GM21528 (cell line): ENCODE results near the gene AARS2.

ENCODE experiments used
- ATAC-seq: cut with Tn5 transposase; IDR thresholded peaks from one replicate; pipeline ENCODE4 v1.9.1; 2021; ENCODE audit warnings: mild to moderate bottlenecking, moderate library complexity; ENCODE audit not compliant: unreplicated experiment, low FRiP score

Gene AARS2

DNA sequence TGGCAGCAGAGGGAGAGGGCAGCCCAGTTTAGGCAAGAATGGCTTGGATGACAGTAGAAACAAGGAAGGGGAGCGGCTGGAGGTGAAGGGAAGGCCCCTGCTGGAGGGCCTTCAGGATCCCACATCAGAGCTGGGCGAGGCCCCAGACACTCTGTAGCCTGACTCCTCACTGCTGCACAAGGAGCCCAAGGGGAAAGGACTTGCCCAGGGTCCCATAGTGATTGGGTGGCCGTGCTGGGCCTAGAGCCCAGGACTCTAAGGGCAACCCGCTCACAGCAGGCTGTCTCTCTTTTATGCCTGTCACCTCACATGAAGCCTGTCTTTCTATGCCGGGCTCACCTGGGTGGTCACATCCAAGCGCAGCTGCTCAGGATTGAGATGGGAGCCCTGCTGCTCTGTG is 9.3 kb downstream of the AARS2 start:
- no peak for ATAC-seq

DNA sequence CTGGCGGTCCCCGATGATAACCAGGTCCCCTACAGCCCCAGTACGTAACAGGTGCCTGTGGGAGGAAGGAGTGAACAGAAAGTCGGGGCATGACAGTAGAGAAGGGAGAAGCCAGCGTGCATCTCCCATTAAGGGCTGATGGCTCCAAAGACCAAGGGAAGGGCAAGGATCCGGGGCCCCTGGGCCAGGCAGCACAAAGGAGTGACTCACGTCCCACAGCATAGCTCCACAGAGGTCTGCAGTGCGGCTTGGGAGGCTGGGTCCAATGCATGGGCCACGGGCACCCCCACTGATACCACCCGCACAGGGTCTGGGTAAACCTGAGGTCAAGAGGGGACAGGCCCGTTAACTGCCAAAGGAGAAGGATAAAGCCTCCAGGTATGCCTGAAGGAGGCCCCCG is 10.3 kb downstream of the AARS2 start:
- ATAC-seq = no peak

DNA sequence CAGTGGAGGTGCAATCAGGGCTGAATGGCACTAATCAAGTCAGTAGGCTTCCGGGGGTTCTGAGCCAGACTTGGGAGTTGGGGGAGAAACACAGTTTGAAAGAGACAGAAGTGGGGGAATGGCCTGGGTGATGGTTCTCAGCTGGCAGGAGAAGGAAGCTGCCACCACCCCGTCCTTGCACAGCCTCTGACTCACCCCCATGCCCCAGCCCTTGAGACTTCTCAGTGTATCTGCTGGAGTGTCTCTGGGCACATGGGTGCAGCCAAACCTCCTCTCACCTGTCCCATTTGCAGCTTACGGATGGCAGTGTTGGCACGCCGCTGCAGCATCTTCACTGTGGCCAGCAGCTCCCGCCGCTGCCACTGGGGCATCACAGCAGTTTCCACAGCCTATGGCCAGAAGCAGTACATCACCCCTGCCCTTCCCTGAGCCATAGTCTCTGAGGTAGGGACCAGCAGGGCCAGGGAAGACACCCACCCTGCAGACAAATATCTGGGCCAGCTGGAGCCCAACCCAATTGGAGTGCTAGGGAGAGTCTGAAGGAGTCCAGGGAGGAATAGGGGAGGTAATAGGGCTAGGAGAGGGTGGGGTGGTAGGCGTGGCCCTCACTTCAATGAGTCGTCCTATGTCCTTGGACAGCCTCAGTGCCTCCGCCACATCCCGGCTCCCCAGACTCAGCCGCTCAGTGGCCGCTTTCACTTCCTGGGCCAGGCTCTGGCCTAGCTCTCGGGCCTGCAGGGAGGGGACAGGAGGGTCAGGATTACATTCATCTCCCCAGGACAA is 11.2 kb downstream of the AARS2 start:
- ATAC-seq = no peak

DNA sequence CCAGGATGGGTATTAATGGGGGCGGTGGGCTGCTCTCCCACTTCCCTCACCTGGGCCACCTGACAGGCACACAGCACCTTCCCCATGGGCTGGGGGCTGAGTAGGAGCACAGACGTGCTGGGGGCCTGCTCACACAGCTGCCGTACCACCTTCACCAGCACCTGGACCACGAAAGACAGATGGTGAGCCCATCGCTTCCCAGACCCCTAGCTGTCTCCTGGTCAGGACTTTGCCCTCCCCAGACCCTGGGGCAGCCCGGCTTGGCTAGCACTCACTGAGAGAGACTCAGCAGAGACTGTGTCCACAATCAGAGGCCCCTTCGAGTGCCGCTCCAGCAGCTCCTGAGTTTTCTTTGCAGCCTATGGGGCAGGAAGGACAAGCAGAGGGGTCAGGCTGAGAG is 12.0 kb downstream of the AARS2 start:
- ATAC-seq = no peak

DNA sequence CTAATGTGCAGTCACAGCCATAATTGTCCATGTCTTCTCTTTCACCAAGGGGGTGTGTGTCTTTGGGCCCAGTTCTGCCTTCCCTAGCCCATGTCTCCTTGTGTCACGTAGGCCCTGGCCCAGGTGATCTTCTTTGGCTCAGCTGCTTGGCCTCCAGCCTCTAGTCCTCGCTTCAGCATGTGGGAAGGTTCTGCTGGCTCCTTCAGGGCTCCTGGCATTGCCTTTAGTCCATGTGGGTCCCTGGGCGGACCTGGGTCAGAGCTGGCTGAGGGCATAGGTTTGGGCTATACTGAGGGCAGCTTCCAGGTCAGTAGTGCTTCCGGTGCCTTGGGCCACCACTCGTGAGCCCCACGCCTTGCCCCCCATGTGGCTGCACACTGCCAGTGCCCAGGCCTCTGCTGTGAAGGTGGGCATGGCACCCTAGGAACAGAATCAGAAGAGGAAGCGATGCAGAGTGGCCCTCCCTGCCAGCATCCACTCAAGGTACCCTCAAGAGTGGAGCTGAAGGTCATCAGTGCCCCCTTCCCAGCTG is 12.8 kb downstream of the AARS2 start:
- ATAC-seq = no peak

DNA sequence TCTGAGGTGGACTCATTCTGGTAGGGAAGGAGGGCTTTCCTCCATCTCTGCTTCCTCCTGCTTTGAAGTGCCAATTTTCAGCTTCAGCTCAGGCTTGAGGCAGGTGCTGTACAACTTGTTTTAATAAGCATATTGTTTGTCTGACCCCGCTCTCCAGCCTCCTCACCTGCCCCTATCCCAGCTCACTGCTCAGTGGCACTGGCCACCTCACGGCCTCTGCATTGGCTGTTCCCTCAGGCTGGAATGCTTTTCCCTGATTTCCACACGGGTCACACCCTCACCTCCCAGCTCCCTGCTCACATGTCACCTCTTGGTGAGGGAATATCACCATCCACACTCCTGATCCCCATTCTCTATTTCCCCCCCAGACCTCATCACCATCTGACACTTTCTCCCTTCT is 14.3 kb downstream of the AARS2 start:
- no peak for ATAC-seq

DNA sequence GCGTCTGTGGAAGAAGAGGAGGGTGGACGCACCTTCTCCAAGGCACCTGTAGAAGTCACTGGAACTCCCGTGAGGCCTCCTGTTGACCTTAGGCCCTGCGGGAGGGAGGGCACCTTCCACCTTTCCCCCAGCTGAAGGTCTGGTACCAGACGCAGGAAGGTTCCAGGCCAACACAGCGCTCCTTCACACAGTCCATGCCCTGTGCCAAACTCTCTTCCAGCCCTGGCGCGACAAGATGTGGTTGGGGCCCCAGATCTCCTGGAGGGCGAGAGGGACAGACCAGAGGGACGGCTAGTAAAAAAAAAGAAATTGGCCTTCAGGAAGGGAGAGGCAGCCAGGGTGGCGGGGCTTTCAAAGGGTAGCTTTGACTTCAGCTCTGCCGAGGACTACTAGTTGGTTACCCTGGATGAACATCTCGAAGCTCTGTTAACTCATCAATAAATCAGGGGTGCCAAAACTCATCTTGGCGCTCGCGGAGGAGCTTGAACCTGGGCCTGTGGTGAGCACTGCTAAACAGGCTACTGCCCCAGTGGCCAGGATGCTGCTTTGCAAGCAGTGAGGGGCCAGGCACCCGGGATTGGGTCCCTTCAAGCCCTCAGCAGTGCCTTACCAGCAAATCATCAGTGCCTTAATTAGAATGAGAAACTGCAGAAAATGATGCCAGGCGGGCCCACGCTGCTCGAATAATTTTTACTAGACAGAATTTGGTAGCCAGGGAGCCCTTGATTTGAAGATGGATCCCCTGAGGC is 14.9 kb downstream of the AARS2 start:
- ATAC-seq = no peak

DNA sequence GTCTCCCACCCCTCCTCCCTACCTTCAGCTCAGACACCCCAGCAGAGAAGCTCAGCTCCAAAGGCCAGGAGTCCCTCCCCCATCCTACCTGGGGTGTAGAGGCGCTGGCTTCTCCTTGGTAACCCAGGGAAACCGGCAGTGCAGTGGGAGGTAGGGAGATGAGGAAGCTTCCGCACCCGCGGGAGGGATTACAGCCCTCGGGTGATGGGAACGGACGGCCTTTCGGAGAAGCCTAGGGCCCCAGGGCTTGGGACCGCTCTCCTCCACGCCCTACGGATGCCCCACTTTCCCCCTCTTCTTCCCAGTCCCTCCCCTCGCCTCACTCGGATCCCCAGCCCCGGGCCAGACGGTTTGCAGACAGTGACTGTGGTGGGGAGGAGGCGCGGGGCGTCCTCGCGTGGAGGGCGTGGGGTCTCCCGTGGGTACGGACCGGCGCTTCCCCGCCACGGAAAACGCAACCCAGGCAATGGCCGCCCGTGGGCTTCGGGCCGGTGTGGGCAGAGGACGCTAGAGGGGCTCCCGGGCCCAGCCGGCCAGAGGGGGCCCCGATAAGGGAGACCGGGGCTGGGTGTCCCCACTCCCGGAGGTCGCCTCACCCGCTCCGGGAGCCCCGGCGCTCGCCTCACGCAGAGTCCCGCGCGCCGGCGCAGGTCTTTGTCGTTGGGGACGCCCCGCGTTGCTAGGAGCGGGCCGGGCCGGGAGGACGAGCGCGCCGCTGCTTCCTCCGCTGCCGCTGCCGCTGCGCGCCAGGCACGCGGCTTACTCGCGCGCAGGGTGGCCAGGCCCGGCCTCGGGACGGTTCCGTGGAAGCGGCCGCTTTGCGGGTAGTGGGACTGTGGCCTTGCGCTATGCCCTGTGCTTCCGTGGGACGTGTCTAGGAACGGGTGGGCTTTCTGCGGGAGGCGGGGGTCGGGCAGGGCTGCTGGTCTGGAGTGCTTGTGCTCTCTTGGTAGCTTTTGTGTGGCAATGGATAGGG is 15.8 kb downstream of the AARS2 start:
- ATAC-seq = no peak

DNA sequence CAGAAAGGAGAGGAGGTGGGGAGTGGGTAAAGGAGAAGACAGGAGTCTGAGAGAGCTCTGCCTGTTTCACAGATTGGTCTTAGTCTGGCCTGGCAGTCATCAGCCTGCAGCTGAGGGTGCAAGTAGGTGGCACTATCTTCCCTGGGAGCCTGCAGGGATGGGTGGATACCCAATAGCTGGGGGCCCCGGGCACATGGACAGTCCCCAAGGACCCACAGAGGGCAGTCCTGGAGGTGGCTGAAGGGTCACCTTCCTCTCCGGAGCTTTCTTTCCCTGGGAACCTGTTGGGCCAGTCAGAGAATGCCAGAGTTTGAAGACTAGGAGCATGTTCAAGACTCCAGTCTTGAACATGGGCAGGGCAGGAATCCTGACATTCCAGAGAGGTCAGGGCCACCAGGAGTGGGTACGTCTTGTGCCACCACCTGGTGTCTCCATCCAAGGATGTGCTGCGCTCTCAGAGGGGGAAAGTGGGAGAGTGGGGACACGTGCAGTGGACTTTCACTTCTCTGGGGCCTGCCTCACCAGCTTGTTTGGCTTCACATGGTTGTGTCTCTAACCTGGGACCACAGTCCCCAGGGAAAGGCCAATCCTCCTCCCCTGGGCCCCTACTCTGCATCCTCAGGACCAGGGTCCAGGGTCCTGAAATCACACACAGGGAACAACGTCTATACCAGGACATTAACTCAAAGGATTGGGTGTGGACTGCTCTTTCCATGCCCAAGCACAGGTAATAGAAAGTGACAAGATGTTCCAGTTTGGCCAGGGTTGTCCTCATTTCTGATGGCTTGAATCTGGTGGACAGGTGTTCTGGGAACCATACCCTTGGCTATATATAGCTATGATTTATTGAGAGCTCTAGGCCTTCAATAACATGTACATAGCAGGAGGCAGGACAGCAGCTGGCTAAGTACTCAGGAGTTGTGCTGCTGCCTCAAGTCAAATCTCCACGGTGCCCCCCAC is 18.0 kb downstream of the AARS2 start:
- ATAC-seq = no peak

DNA sequence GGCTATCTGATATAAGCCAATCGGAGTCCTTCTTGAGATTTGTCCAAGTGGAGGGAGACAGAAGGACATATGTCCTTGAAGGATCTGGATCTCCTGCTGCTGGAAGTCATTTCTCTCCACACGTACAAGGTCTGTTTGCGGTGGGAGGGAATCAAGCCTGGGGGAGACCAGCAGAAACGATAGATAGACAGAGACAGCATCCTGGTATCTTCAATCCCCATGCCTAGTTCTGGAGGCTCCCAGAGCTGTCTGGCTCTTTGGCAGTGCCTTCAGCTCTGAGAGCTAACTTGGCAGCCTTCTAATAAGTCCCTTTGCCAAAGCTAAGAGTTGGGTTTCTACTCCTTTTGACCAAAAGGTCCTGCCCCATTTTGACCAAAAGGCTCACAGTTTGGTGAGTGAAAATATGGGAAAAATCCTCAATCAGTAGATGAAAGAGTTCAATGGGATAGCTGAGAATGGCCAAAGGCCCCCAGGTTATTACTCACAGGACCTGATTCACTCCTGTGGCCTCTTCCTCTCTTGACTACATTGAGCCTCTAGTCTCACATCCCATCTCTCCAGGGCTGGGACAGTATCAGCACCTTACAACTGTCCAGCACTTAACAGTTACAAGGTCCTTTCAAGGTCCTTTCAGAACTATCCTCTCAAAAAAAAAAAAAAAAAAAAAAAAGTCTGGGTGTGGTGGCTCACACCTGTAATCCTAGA is 20.3 kb downstream of the AARS2 start:
- ATAC-seq = no peak

DNA sequence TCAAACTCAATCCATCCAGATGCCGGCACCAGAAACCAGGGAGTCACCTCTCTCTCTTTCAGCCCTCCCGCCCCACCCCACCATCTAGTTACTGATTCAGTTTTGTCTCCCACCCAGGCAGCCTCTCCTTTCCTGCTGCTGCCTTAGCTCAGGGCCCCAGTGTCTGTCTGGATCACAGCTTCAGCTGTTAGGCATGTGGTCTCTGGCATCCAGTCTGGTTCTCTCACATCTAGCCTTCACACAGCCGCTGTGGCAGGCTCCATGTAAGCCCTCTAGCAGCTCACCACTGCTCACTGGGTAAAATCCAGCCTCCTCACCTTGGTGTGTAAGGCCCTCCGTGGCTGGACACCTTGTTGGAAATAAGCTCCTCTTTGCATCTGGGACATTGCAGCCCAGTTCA is 21.3 kb downstream of the AARS2 start:
- no peak for ATAC-seq

DNA sequence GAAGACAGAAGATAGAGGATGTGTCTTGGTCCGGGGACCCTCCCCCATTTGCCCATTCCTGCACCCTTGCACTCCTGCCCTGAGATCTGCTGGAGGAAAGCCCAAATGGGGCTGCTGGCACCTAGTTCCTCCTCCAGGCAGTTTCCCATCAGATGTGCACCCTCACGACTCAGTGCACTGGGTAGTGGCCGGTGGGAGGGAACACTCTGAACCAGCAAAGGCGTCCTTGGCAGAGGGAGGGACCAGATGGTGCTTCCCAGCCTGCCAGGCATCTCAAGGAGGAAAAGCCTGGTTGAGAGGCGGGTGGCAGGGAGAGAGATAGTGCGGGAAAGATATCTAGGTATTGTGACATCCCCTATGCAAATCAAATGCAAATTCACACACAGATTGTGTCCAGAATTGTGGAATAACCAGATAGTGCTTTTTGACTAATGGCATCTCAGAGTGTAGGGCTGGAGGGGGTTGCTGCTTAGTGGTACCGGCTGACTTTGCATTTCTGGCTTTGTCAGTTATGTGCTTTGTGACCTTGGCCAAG is 23.4 kb downstream of the AARS2 start:
- no peak for ATAC-seq

DNA sequence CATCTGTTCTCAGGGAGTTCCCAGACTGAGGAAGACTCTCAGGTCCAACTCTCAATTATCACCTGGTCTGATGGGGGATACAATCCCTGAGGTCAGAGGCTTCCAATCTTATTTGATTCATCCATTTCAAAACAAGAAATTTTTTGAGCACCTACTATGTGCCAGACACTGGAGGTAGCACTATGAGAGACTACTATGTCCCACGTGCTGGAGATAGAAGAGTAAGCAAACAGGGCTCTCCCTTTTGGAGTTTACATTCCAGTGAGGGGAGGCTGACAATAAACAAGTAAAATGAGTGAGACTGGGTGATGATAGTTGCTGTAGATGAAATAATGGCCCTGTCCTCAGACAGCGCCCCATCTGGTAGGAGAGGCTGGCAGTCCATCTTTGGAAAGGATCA is 26.4 kb downstream of the AARS2 start:
- no peak for ATAC-seq

DNA sequence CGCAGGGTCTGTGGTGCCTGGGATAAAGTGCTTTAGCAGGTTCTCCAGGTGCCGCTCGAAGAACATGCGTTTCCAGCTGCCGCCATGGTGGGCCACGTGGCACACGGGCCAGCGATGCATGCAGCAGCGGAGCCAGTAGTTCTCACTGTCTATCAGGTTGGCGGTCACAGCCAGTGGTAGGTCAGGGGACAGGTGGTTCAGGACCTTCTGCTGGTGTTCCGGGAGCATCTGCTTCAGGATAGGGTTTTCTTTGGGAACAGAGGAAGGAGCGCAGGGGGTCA is 26.9 kb downstream of the AARS2 start:
- no peak for ATAC-seq

DNA sequence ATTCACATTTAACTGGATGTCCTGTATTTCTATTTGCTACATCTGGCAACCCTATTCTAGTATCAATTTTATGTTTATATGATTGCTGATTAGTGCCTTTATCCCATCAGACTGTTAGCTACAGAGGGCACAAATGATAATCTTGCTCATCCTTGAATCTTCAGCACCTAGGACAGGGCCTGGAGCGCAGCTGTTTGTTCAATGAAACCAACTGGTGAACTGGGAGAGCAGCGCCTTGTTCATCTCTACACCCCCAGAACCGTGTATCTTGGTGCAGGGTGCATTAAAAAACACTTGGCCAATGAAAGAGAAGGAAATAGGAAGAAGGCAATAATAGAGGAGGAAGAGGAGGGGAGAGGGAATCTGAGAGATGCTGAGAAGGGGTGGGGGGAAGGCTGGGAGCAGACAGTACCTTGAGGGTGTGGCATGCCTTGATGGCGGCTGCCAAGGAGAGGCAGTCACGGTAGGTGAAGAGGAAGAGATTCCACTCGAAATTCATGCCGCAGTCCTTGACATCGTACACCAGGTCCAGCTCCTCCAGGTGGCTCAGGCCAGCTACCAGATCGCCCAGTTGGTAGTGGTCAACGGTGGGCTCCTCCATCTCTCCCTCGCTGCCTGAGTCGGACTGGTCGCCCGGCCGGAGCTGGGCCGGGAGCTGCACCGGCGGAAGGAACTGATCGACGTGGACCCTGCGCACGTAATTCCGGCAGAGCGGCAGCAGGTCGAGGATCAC is 27.4 kb downstream of the AARS2 start:
- no peak for ATAC-seq

DNA sequence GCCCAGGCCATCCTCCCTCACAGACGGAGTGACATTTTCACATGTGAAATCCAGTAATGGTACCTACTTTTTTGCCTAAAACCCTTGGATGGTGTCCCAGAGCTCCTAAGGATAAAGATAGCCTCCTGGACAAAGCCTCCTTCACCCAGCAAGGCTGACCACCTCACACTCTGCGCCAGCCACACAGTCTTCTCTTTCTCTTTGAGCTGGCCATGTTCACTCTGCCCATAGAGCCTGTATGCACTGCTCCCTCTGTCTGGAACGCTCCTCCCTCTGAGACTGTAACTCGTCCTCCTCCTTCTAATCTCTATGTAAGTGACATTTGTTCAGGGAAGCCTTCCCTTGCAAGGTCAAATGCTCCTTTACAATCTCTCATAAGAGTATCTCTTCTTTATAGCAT is 28.3 kb downstream of the AARS2 start:
- no peak for ATAC-seq

DNA sequence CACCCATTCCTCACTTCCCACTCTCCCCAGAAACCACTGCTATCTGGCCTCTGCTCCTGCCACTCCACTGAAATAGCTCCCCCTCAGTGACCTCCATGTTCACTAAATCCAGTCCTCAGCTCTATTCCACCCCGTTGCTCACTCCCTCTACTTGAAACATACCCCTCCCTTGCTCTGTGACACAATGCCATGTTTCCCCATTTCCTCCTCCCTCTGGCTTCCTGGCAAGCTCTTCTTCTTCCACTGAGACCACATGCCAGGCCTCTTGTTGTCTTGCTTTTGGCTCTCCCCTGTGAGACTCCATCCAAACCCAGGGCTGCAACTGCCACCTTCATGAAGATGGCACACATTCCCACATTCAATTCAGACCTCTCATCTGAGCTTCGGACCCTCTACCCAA is 29.0 kb downstream of the AARS2 start:
- ATAC-seq = no peak
